WTC11 (cell line): Measurements from ENCODE around the gene RNGTT.

ENCODE experiments used
- FOXP1 ChIP-seq: sonication (generic); formaldehyde crosslinking; IDR thresholded peaks from 2 replicates; pipeline ENCODE4 v1.8.0; 2022; ENCODE audit warnings: missing genetic modification reagents, mild to moderate bottlenecking, moderate library complexity, borderline replicate concordance
- KAT7 ChIP-seq: sonication (generic); formaldehyde crosslinking; IDR thresholded peaks from 2 replicates; pipeline ENCODE4 v1.8.1; 2023; ENCODE audit warnings: missing genetic modification reagents, mild to moderate bottlenecking, borderline replicate concordance
- SMAD3 ChIP-seq: sonication (generic); formaldehyde crosslinking; IDR thresholded peaks from 2 replicates; pipeline ENCODE4 v1.8.0; 2022; ENCODE audit warnings: missing genetic modification reagents, mild to moderate bottlenecking, borderline replicate concordance
- ZNF121 ChIP-seq: sonication (generic); formaldehyde crosslinking; IDR thresholded peaks from 2 replicates; pipeline ENCODE4 v1.8.0; 2023; ENCODE audit warnings: missing genetic modification reagents
- TF ChIP-seq, protein P1 (sequence below): fragments of 200-600 bp; IDR thresholded peaks from 2 replicates; pipeline ENCODE4 v1.8.0; 2022; ENCODE audit warnings: antibody characterized with exemption
- TF ChIP-seq, protein P2 (sequence below): sonication (generic); formaldehyde crosslinking; conservative IDR thresholded peaks from 2 replicates; pipeline ENCODE4 v1.8.1; 2022; ENCODE audit warnings: mild to moderate bottlenecking, missing genetic modification reagents
- TF ChIP-seq, protein P3 (sequence below): sonication (generic); formaldehyde crosslinking; IDR thresholded peaks from 2 replicates; pipeline ENCODE4 v1.8.0; 2022; ENCODE audit warnings: mild to moderate bottlenecking, missing genetic modification reagents
- TF ChIP-seq, protein P4 (sequence below): sonication (generic); formaldehyde crosslinking; IDR thresholded peaks from 2 replicates; pipeline ENCODE4 v1.8.1; 2023; ENCODE audit warnings: mild to moderate bottlenecking, missing genetic modification reagents, moderate library complexity
- TF ChIP-seq, protein P5 (sequence below): sonication (generic); formaldehyde crosslinking; IDR thresholded peaks from 2 replicates; pipeline ENCODE4 v1.8.1; 2023; ENCODE audit warnings: mild to moderate bottlenecking, missing genetic modification reagents
- TF ChIP-seq, protein P6 (sequence below): sonication (generic); formaldehyde crosslinking; IDR thresholded peaks from 2 replicates; pipeline ENCODE4 v1.8.0; 2022; ENCODE audit warnings: mild to moderate bottlenecking, missing genetic modification reagents

DNA sequence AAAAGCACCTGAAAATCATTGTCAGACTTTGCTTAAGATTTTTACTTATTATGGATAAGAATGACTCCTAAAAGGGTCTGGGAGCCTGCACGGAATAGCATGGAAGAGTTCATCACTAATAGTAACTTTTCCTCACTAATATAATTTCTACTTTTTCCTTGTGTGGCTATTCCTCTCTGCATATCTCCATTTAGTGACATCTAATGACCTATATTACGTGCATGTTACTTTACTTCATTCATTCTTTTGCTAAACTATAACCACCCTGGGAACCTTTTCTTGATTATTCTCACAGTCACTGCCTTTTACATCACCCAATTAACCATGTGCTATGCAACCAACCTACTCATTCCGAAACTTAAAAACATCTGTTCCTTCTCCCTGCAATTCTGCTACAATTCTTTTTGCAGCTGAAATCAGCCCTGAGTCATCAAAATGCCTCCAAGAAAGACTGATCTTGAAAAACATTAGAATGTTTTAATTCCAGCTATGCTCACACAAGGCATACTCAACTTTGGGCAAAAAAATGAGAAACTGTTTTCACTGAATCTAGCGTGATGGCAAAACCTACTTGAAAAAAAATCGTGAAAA is 313.3 kb downstream of the RNGTT start:
- TF ChIP-seq, protein P1, sequence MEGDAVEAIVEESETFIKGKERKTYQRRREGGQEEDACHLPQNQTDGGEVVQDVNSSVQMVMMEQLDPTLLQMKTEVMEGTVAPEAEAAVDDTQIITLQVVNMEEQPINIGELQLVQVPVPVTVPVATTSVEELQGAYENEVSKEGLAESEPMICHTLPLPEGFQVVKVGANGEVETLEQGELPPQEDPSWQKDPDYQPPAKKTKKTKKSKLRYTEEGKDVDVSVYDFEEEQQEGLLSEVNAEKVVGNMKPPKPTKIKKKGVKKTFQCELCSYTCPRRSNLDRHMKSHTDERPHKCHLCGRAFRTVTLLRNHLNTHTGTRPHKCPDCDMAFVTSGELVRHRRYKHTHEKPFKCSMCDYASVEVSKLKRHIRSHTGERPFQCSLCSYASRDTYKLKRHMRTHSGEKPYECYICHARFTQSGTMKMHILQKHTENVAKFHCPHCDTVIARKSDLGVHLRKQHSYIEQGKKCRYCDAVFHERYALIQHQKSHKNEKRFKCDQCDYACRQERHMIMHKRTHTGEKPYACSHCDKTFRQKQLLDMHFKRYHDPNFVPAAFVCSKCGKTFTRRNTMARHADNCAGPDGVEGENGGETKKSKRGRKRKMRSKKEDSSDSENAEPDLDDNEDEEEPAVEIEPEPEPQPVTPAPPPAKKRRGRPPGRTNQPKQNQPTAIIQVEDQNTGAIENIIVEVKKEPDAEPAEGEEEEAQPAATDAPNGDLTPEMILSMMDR, result no peak
- TF ChIP-seq, protein P2, sequence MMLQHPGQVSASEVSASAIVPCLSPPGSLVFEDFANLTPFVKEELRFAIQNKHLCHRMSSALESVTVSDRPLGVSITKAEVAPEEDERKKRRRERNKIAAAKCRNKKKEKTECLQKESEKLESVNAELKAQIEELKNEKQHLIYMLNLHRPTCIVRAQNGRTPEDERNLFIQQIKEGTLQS (CRISPR knock-in tag), result no peak
- TF ChIP-seq SMAD3, result no peak
- TF ChIP-seq, protein P3, sequence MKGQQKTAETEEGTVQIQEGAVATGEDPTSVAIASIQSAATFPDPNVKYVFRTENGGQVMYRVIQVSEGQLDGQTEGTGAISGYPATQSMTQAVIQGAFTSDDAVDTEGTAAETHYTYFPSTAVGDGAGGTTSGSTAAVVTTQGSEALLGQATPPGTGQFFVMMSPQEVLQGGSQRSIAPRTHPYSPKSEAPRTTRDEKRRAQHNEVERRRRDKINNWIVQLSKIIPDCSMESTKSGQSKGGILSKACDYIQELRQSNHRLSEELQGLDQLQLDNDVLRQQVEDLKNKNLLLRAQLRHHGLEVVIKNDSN (CRISPR knock-in tag), result no peak
- no peak for TF ChIP-seq FOXP1 (CRISPR knock-in tag)
- TF ChIP-seq KAT7, result no peak
- TF ChIP-seq ZNF121 (CRISPR knock-in tag), result no peak
- TF ChIP-seq, protein P4, sequence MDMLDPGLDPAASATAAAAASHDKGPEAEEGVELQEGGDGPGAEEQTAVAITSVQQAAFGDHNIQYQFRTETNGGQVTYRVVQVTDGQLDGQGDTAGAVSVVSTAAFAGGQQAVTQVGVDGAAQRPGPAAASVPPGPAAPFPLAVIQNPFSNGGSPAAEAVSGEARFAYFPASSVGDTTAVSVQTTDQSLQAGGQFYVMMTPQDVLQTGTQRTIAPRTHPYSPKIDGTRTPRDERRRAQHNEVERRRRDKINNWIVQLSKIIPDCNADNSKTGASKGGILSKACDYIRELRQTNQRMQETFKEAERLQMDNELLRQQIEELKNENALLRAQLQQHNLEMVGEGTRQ (CRISPR knock-in tag), result no peak
- TF ChIP-seq, protein P5, sequence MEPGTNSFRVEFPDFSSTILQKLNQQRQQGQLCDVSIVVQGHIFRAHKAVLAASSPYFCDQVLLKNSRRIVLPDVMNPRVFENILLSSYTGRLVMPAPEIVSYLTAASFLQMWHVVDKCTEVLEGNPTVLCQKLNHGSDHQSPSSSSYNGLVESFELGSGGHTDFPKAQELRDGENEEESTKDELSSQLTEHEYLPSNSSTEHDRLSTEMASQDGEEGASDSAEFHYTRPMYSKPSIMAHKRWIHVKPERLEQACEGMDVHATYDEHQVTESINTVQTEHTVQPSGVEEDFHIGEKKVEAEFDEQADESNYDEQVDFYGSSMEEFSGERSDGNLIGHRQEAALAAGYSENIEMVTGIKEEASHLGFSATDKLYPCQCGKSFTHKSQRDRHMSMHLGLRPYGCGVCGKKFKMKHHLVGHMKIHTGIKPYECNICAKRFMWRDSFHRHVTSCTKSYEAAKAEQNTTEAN (CRISPR knock-in tag), result no peak
- TF ChIP-seq, protein P6, sequence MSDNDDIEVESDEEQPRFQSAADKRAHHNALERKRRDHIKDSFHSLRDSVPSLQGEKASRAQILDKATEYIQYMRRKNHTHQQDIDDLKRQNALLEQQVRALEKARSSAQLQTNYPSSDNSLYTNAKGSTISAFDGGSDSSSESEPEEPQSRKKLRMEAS (CRISPR knock-in tag), result no peak
